ENCODE data around the gene PTPRO. TPM values are rescaled to one million over a fixed set of nuclear protein-coding genes. Genes with fewer than 3 reads are reported as not detected.
"Not testable (repeated sequence)": the region's sequence is repeated elsewhere in the genome, so short reads cannot be mapped to it uniquely, and the experiment has no call there.

PTPRO gene
- polyA plus RNA-seq, 4 donors, result 7.0 to 271 (median 199) TPM

DNA sequence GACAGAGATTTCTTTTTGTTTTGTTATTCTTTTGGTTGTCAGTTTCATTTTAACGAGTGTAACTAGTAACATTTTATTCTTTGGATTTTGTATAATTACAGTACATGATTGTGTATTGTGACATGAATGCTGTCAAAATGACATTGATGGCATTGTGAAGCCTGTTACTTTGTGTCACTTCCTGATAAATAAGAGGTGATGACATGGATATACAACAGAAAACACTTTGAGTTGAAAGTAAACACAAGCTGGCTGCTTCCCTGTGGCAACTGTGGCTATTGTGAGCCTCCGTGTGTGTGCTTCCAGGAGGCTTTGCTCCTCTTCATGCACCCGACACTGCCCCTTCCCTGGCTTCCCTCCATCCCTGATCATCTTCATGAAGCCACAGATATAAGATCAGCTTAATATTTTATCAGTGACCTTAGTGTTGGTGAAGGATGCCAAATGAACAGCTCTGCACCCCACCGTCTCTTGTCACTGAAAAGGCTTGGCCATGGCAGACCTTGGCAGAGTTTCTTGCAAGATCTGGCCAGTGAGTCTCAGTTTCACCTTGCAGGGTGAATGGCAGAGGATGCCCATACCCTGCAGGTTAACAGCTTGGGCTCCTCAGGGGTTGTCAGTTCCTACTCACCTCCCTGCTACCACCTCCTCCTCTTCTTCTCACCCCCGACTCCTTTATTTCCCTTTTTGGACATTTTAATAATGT is 275.0 kb downstream of the PTPRO start:
- DNase-seq (ENCODE audit: low read depth in 4 of 4, low spot score in 3 of 4), result no peak

DNA sequence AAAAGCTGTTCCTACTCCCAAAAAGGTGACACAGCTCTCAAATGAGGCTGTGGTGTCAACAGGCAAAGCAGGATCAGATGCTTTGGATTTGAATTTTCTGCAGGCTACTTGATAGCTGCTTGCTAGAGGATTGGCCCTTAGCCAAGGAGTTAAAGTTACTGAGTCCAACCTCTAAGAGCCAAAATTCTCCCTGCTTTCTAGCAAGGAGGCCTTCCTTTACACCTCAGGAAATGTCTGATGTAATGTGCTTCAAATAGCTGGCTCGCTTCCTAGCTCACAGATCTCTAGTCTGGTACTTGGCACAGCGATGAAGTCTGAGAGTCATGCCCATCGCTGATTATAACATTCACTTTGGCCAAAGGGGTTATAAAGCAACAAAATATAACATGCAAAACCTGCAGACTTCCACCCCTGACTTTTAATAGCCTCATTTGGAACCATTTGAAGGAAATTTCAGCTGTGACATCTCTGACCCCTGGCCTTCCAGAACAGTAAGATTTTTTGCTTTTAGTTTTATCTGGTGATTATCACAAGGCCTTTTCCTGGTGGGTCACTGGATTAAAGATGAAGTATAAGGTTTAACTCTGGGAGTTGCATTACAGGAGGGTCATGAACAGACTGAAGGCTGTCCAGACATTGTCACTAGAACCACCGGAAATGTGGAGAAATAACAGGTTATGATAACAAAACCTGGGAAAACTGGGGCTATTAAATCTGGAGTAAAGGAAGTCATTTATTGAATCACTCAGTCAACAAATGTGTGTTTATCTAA is 277.1 kb downstream of the PTPRO start:
- DNase-seq (ENCODE audit: low read depth in 4 of 4, low spot score in 3 of 4), result no peak

DNA sequence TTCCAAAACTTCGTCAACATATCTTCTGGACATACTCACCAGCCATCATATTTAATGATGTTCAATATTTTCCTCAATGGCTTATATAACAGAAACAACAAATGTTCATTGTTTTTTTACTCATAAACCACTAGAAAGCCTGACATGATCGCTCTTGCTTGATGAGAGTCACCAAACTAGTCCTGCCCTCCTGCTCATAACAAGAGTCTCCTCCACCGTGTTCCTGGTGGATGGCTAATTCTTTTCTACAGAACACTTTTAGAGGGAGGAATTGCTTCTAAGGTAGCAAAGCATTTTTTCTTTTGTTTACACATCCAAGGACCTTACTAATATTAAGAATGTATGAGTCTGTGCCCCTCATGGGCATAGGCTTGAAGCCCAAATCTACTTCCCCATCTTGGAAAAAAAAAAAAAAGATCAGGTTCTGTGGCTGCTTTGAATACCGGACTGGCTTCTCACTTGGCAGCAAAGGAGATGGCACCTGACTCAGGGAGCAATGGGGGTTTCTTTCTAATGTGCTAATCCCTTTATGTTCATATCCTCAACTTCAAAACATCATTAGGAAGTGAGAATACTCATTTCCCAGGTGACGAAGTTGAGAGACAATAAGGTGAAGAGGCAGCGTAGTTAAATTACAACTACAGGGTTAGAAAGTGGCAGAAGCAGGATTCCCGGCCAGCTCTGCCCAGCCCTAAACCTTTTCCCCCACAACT is 278.1 kb downstream of the PTPRO start:
- no peak for DNase-seq (ENCODE audit: low read depth in 4 of 4, low spot score in 3 of 4)

DNA sequence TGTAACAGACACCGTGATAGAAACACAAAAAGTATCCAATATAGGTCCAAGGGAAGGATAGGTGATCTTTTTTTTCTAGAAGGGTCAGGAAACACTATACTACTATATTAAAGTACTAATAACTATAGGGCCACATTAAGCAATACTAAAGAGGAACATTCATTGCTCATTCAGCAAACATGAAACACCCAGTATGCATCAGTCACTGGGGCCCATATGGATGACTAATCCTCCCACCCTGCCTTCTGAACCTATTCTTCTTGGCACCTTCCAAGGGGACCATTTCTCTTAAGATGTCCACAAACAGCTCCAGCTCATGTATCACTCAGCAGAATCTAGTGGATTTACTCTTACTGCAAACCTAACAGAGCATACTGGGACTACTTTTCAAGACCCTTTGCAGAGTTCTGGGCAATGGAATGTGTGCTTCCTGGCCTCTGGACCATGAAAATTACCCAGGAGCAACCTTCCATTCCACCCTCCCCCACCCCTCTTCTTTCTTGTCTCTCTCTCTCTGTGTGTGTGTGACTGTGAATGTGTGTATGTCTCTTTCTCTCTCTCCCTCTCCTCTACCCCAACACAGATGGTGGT is 279.0 kb downstream of the PTPRO start:
- DNase-seq (ENCODE audit: low read depth in 4 of 4, low spot score in 3 of 4), result no peak

DNA sequence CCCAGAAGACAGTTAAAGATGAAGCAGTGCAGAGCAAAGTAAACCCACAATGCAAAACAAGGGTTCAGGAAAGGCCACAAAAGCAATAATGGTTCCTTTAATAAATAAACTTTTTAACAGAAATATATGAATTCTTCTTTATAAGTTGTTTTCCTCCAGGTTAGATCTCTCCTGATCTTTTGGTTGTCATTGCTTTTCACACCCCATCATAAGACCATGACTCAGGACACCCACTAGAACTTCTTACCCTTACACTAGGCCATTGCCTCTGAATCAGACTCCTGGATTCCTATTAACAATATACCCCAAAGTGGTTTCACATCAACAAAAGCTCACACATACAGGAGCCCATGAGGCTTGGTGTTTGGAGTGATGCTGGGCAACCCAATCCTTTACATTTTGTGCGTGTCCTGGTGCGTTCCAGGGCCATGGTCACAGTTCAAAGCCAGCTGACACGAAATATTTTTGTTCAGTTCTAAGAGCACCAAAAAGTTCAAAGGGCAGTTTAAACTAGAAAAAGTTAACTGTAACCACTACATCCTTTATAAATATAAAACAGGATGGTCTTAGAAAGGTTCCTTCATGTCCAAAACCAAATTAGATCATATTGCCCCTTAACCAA is 279.9 kb downstream of the PTPRO start:
- DNase-seq (ENCODE audit: low read depth in 4 of 4, low spot score in 3 of 4), result no peak

DNA sequence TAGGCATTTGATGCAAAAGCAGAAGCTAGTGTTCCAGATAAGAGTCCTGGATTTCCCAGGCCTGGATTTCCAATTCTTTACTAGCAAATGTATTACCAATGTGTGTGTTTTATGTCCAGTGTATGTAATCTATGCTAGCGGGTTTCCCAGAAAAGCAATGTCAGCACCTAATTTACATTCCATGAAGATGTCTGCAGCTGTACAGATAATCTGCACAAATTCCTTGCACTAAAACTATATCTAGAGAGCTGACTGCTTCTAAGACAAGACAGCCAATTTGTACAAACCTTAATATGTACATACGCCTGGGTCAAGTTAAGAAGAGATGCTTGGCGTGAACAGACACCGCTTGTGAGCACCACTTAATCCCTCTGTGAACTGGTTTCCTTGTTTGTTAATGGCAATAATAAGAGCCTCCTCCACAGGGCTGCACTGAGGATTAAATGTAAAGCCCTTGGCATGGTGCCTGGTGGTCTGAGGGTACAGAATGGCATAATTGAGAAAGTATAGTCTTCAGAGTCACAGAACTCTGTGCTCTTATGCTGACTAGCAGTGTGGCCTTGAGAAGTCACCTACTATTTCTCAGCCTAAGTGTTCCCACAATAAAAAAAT is 281.3 kb downstream of the PTPRO start:
- no peak for DNase-seq (ENCODE audit: low read depth in 4 of 4, low spot score in 3 of 4)

DNA sequence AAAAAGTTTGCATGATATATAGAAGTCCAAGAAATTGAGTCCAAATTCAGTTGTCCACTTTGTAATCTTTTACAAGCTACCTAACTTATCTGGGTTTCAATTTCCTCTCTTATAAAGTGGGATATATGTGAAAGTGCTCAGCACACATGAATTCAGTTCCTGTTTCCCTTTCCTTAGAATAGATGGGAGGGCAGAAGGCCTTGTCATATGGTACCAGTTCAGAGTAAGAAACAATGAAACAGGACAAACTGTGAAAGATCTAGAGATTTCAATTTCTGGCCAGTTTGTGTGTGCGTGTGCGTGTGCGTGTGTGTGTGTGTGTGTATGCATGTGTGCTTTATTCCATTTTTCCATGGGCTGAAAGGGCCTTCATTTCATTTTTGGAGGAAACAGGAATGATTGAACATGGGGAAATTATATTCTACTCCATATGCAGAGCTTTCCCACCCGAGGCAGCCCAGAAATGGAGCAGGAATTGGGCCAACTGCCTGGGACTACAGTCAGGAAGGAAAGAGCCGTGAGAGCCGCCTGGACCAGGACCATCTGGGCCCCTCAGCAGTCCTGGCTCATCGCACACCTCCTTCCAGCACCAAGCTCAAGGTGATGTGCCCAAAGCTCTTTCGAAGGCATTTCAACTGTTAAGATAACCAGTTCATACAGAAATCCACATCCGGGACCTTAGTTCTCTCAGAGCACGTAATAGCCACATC is 283.7 kb downstream of the PTPRO start:
- DNase-seq (ENCODE audit: low read depth in 4 of 4, low spot score in 3 of 4), result no peak

DNA sequence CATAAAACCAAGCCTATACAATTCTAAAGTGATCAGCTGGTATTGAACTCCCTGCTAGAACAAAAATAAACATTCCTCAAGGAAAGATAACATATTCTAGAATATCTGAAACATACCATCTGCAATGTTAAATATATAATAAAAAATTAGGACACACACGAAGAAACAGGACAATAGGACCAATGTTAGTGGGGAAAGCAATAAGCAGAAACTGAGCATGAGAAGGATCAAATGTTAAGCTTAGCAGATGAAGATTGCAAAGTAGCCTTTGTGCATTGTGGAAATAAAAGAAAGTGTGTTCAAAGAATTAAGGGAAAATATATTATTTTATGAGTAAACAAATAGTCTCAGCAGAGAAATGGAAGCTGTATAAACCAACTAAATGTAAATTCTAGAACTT is 286.1 kb downstream of the PTPRO start:
- no peak for DNase-seq (ENCODE audit: low read depth in 4 of 4, low spot score in 3 of 4)

DNA sequence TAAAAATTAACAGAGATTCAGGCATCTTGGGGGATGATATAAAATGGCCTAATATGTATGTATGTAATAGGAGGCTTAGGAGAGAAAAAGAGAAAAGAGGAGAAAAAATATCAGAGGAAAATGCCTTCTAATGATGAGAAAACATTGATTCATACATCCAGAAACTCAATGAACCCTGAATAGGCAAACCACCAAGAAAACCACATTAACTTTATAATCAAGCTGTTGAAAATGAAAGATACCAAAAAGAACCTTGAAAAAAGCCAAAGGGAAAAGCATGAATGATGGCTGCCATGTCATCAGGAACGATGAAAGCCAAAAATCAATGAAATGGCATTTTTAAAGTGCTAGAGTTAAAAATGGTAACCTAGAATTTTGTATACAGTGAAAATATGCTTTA is 286.6 kb downstream of the PTPRO start:
- DNase-seq (ENCODE audit: low read depth in 4 of 4, low spot score in 3 of 4), result no peak

DNA sequence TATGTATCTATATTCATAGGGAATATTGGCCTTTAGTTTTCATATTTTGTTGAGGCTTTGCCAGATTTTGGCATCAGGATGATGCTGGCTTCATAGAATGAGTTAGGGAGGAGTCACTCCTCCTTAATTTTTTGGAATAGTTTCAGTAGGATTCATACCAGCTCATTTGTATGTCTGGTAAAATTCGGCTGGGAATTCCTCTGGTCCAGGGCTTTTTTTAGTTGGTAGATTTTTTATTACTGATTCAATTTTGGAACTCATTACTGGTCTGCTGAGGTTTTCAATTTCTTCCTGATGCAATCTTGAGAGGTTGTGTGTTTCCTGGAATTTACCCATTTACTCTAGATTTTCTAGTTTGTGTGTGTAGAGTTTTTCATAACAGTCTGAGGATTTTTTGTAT is 291.7 kb downstream of the PTPRO start:
- no peak for DNase-seq (ENCODE audit: low read depth in 4 of 4, low spot score in 3 of 4)

DNA sequence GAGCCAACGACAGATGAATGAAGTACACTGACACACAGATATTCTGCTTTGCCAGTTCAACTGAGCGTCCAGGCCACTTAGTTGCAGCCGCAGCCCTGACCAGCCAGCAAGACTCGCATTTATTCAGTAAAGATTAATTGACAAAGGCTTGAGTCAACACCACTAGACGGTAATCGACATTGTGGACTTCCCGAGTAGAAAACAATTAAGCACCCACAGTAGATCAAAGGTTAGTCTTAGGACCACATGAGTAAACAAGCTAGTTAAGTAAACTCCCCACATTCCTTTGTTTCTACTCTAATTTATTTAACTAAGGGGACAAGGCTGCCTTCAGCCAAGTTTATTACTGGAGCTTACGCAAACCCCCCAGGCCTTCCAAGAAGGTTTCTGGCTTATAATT is 294.2 kb downstream of the PTPRO start:
- DNase-seq (ENCODE audit: low read depth in 4 of 4, low spot score in 3 of 4), result not testable (repeated sequence)

DNA sequence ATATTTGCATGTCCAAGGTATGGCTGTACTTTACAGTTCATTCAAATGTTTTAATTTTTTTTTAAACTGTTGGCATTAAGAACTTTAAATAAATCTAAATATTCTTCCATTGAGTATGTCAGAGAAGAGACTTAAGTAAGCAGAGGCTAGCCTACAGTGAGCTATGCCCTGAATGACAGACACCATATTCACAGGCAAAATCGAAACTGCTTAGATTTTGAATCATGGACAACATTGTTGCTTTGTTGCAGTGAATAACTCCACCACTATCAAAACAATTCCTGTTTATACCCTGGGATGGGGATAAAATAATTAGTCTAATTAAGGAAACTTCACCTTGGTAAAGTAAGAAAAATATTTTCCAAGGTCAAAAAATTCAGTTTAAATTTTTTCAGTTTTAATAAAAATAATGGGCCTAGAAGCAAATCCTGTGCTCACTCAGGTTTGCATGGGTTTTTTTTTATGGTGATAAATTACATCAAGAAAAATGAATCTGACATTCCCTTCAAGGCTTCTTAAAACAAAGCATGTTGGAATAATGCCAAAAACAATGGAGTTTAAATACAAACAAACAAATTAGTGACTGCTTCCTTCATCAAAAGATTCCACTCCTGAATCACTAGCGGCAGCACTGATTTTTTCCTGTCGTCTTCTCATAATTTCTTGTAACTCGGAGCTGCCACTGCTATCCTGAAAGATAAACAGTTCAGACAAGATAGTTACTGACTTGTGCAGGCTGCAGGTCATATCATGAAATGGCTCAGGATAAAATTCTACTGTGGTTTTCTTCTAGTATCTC is 298.6 kb downstream of the PTPRO start:
- no peak for DNase-seq (ENCODE audit: low read depth in 4 of 4, low spot score in 3 of 4)

DNA sequence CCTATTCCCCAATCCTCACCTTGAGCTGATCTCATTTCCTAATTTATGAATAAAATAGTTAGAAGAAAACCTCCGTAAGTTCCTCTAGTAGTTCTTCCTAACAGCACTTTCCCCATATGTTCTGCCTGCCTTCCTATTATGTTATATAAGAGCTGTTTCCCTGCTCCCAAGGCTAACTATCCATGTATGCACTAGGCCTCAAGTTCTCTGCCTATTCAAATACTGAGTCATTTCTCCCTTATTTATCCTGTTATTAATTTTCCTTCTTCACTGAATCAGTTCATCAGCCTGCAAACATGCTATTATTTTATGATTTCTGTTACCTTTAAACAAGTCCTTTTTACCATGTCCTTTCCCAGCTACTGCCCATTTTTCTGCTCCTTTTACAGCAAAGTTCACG is 302.8 kb downstream of the PTPRO start:
- no peak for DNase-seq (ENCODE audit: low read depth in 4 of 4, low spot score in 3 of 4)

DNA sequence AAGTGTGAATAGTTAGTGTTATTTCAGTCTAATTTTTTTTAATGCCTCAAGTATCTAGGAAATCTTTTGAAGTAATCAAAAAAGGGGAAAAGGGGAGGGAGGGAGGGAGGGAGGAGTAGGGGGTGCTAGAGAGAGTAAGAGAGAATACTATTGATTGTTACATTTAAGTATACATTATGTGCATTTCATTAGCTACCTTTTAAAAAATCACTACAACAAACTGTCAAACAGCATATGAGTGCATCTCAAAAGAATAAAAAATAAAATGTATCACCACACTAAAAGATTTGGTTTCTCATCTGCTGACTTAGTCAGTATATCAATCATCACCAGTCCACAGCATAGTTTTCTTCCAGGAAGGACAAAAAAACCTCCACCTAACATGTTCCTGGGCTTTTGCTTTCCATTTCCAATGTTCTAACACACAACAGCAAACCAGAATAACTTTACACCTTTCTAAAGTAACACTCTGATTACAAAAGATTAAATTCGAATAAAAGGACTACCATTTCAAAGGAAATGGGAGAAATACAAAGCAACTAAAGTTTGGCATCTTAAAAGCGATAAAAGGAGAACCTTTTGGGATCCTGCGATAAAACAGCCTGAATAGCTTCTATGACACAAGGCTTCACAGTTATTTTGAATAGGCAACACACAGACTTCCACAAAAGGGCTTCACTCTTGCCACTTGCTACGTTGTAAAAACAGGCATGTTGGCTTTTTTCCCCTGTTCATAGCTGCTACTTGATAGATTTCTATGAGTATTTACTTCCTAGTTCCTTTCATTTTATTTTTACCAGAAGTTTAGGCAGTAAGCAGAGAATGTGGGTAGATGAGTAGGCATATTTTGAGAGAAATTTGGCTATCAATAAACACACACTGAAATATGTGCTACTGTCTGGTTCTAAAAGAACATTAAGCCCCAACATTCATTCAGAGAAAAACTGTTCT is 306.0 kb downstream of the PTPRO start:
- DNase-seq (ENCODE audit: low read depth in 4 of 4, low spot score in 3 of 4), result no peak

DNA sequence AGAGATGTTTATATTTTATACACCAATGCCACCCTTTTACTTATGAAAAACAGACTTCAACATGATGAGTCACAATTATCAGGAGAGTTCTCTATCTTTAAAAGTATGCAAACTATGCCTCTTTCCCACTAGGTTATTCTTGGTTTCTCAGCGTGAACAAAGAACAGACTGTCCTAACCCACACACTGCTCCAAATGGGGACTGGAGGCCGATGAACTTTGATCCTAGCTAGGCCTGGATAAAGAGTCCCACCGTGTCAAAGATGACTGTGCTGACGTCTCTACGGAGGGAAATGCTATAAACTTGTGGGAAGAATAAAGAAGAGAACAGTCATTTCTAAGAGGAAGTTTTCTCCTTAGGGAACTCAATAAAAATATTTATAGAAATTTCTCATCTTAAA is 306.8 kb downstream of the PTPRO start:
- DNase-seq (ENCODE audit: low read depth in 4 of 4, low spot score in 3 of 4), result no peak

DNA sequence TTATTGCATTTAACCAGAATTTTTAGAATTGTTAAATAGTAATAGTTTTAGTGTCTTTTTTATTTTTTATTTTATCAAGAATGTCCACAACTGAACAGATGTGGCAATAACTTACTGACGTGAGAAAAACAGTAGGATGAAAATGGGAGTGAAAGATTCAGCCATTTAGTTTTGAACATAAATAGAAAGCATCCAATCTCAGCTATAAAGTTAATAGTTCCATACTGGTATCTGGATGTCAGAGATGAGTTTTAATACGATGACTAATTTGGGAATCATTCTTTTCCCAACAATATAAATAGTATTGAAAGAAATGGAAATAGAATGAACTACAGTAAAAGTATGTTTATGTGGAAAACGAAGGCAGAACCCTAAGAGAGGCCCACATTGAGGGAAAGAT is 307.5 kb downstream of the PTPRO start:
- DNase-seq (ENCODE audit: low read depth in 4 of 4, low spot score in 3 of 4), result no peak

DNA sequence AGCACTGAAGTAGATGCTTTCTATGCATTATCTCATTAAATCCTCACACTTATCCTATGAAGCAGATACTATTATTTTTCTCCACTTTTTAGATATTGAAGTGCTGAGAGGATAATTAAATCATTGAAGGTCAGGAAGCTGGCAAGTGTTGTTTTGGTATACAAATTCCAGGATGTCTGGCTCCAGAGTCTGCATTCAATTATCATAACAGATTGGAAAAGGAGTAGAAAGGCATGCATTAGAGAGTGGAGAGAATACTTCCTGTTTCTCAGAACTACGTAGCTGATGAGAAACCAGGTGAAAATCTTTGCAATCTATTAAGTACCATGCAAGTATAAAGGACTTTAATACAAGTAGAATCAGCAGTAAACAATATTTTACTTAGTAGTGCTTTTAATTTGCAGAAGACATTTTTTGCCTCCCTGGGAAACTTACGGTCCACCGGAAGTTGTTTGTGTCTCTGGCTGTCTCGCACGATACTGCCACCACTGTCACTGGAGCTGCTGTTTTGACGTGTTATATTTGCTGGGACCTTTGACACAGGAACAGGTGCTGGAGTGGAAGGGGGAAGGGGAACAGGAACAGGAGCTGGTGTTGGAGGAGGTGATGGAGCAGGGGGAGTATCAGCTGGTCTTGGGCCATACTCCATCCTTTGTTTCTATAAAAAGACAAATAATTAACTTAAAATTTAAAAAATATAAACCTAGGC is 308.9 kb downstream of the PTPRO start:
- DNase-seq (ENCODE audit: low read depth in 4 of 4, low spot score in 3 of 4), result no peak
